Measurements from ENCODE around the gene PAFAH1B1.

The PAFAH1B1 gene

DNA sequence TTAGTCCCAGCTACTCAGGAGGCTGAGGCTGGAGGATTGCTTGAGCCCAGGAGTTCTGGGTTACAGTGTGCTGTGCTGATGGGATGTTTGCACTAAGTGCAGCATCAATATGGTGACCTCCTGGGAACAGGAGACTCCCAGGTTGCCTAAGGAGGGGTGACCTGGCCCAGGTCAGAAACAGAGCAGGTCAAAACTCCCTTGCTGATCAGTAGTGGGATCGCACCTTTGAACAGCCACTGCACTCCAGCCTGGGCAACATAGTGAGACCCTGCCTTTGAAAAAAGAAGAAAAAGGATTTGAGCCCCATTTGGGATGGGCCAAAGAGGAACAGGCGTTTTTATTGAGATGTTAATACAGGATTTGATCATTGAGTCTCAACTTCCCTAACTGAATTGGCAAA lies 87.5 kb downstream of the PAFAH1B1 start:
- Histone ChIP-seq H3K4me3 (replicated peaks; ENCODE audit: low read depth, low read length) (no peak overlapping the region), H3K36me3 (ENCODE audit: control insufficient read depth, insufficient read depth, low read length) (peaks cover 12% of the 10 kb centered on the region)

GRCh38 chr17:2681650-2682049 lies 88.2 kb downstream of the PAFAH1B1 start:
- Histone ChIP-seq H3K27me3 (replicated peaks; ENCODE audit: control insufficient read depth, insufficient read depth, low read length) (no peaks in the 10 kb centered on the region), H3K36me3 (ENCODE audit: control insufficient read depth, insufficient read depth, low read length) (peaks cover 12% of the 10 kb centered on the region), H3K4me3 (replicated peaks; ENCODE audit: low read depth, low read length) (no peak overlapping the region)
- DNase-seq (ENCODE audit: extremely low read depth, insufficient read length) = no peak
- TF ChIP-seq, protein P1, sequence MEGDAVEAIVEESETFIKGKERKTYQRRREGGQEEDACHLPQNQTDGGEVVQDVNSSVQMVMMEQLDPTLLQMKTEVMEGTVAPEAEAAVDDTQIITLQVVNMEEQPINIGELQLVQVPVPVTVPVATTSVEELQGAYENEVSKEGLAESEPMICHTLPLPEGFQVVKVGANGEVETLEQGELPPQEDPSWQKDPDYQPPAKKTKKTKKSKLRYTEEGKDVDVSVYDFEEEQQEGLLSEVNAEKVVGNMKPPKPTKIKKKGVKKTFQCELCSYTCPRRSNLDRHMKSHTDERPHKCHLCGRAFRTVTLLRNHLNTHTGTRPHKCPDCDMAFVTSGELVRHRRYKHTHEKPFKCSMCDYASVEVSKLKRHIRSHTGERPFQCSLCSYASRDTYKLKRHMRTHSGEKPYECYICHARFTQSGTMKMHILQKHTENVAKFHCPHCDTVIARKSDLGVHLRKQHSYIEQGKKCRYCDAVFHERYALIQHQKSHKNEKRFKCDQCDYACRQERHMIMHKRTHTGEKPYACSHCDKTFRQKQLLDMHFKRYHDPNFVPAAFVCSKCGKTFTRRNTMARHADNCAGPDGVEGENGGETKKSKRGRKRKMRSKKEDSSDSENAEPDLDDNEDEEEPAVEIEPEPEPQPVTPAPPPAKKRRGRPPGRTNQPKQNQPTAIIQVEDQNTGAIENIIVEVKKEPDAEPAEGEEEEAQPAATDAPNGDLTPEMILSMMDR (IDR thresholded peaks at IDR 0.05; ENCODE audit: insufficient read depth, low read length, poor library complexity, severe bottlenecking) = no peak

More for the DNA sequence above, 87.5 kb downstream of the PAFAH1B1 start:
- no peaks in the 10 kb centered on the region for H3K27me3 ChIP-seq (replicated peaks; ENCODE audit: control insufficient read depth, insufficient read depth, low read length)
- no peak for DNase-seq (ENCODE audit: extremely low read depth, insufficient read length)
- TF ChIP-seq, protein P1 (IDR thresholded peaks at IDR 0.05; ENCODE audit: insufficient read depth, low read length, poor library complexity, severe bottlenecking) = no peak

- Histone ChIP-seq H3K36me3 (ENCODE audit: control insufficient read depth, insufficient read depth, low read length) (peaks cover 12% of the 10 kb centered on the region), H3K27me3 (replicated peaks; ENCODE audit: control insufficient read depth, insufficient read depth, low read length) (no peaks in the 10 kb centered on the region)
Observed at GRCh38 chr17:2682176-2682938, 88.9 kb downstream of the PAFAH1B1 start.

DNA sequence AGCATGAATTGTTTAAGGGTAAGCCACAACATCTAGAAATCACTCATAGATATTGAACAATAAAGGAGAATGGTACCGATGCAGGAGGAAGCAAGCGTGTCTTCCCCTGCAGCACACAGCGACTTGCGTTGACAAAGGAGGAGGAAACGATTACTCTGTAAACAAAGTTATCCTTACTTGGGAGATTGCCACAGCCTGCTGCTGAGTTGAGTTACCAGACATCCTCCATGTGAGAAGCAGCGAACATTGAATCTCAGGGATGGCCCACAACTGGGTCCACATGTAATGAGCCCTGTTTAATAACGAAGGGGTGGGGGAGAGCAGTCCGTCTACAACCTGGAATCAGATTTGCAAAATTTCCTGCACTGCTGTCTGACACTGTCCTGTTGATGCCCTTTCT lies 90.5 kb downstream of the PAFAH1B1 start:
- Histone ChIP-seq H3K36me3 (ENCODE audit: control insufficient read depth, insufficient read depth, low read length) (peaks cover 12% of the 10 kb centered on the region), H3K27me3 (replicated peaks; ENCODE audit: control insufficient read depth, insufficient read depth, low read length) (no peaks in the 10 kb centered on the region), H3K4me3 (replicated peaks; ENCODE audit: low read depth, low read length) (no peak overlapping the region)
- TF ChIP-seq, protein P1 (IDR thresholded peaks at IDR 0.05; ENCODE audit: insufficient read depth, low read length, poor library complexity, severe bottlenecking) = no peak
- no peak for DNase-seq (ENCODE audit: extremely low read depth, insufficient read length)

More at GRCh38 chr17:2682176-2682938, 88.9 kb downstream of the PAFAH1B1 start:
- H3K4me3 ChIP-seq (replicated peaks; ENCODE audit: low read depth, low read length) = no peak overlapping the region
- DNase-seq (ENCODE audit: extremely low read depth, insufficient read length) = no peak
- TF ChIP-seq, protein P1 (IDR thresholded peaks at IDR 0.05; ENCODE audit: insufficient read depth, low read length, poor library complexity, severe bottlenecking) = no peak

DNA sequence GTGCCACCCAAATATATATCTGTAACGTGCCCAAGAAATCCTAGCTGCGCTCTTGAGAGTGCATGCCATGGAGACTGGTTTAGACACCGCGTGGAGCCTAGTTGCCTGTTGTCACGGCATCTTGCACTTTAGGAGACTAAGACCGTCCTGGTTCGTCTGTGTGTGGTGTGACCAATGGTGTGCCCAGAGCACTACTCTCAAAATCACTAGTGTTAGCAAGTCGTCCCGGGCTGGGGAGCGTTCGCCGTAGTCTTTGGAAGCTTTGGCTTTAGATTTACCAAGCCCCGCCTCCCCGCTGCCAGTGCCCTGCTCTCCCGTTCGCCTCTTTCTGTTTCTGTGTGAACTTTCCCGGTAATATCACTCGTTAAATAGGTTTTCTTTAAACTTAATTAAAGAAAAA lies 91.1 kb downstream of the PAFAH1B1 start:
- TF ChIP-seq, protein P1 (IDR thresholded peaks at IDR 0.05; ENCODE audit: insufficient read depth, low read length, poor library complexity, severe bottlenecking) = no peak
- no peak overlapping the region for H3K4me3 ChIP-seq (replicated peaks; ENCODE audit: low read depth, low read length)
- no peaks in the 10 kb centered on the region for H3K27me3 ChIP-seq (replicated peaks; ENCODE audit: control insufficient read depth, insufficient read depth, low read length)
- peaks cover 12% of the 10 kb centered on the region for H3K36me3 ChIP-seq (ENCODE audit: control insufficient read depth, insufficient read depth, low read length)
- no peak for DNase-seq (ENCODE audit: extremely low read depth, insufficient read length)
